Measurements from ENCODE around the gene PIF1.

Gene PIF1

GRCh38 chr15:64773606-64774005, 51.8 kb downstream of the PIF1 start:
- no peak for DNase-seq

GRCh38 chr15:64772964-64773363, 52.5 kb downstream of the PIF1 start:
- DNase-seq, result no peak

DNA sequence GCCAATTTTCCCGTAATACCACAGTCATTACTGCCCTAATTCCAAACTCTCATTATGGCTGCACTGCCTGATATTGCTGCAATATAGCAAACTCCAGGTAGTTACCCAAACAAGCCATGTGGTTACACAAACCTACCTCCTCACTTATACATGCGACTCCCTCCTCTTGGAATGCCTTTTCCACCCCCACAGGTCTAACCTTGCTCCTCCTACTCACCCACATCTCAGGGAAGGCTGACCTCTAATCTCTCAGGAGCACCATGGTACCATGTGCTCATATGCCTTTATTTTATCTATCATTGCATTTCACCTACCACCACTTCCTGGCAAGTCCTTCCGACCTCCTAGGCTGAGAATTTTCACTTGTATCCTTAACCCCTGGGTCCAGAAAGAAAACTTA, 53.0 kb downstream of the PIF1 start:
- DNase-seq, result no peak

DNA sequence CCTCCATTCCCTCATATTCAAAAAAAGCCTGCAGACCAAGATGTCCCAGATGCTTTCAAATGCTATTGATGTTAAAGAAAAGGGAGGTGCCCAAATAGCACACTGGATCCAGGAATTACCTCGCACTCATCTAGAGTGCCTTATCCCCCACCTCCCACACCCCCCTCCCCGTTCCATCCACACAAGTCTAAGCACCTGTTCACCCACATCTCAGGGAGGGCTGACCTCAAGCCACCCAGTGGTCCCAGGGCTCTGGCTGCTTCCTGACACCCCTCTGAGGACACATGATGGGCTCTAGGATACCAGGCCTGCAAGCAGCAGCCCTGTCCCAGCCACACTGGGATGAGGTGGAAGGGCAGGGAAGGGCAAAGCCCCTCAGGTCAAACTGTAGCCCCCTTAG, 54.8 kb downstream of the PIF1 start:
- no peak for DNase-seq

DNA sequence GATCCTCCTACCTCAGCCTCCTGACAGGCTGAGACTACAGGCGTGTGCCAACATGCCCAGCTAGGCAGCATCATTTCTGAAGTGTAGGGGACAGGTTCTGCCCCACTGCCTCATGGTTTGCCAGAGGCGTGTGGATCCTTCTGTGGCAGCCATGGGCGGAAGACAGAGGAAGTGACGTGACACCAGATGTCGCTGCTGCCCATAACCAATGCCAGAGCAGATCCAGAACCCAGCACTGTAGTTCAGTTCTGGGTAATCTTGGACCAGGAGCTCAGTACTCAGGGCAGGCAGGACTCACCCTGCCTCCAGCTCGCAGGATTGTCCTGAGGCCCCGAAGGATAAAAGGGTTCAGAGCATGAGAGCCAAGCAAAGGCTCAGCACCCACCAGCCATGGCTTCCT, 58.2 kb downstream of the PIF1 start:
- DNase-seq, result no peak

- DNase-seq, result no peak
Measured at GRCh38 chr15:64766058-64766457, 59.4 kb downstream of the PIF1 start.

Measured in COR-L47 (cell line).